Peyer's patch (tissue), 4 donors: Measurements from ENCODE around the gene NARF.

ENCODE experiments used
- POLR2A ChIP-seq, 2 donors: fragments of 450-650 bp; IDR thresholded peaks; one replicate each; pipeline ENCODE4 v1.5.1; 2017; ENCODE audit warnings: antibody characterized with exemption in 2 of 2, mild to moderate bottlenecking in 2 of 2, moderate library complexity in 2 of 2
- TF ChIP-seq, protein P1 (sequence below), 6 experiments: fragments of 450-650 bp in 4 of 6; fragments of 200-600 bp in 2 of 6; sonication (generic) in 1 of 6; IDR thresholded peaks; one replicate each; pipeline ENCODE4 v1.5.1; 2017 to 2019; ENCODE audit warnings: antibody characterized with exemption in 6 of 6, mild to moderate bottlenecking in 3 of 6, moderate library complexity in 1 of 6

DNA sequence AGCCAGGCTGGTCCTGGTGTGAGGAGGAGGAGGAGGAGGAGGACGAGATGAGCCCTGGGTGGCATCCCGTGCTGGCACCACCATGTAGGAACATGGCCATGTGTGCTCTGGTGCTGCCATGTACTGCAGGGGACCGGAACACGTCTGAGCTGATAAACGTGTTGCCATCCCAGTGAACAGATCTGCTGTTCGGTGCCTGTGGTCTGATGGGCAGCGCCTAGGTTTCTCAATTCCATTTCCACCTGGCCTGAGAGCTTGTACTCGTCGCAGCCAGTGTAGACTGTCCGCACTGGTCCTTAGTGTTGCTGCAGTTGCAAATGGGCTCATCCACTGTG lies 32.6 kb downstream of the NARF start:
- TF ChIP-seq, protein P1, sequence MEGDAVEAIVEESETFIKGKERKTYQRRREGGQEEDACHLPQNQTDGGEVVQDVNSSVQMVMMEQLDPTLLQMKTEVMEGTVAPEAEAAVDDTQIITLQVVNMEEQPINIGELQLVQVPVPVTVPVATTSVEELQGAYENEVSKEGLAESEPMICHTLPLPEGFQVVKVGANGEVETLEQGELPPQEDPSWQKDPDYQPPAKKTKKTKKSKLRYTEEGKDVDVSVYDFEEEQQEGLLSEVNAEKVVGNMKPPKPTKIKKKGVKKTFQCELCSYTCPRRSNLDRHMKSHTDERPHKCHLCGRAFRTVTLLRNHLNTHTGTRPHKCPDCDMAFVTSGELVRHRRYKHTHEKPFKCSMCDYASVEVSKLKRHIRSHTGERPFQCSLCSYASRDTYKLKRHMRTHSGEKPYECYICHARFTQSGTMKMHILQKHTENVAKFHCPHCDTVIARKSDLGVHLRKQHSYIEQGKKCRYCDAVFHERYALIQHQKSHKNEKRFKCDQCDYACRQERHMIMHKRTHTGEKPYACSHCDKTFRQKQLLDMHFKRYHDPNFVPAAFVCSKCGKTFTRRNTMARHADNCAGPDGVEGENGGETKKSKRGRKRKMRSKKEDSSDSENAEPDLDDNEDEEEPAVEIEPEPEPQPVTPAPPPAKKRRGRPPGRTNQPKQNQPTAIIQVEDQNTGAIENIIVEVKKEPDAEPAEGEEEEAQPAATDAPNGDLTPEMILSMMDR (IDR thresholded peaks at IDR 0.05): no peak
- TF ChIP-seq POLR2A (IDR thresholded peaks at IDR 0.05): no peak
